HG02884 (cell line): ENCODE data around the gene NME4.
A peak's percentile ranks its signal among the peaks of the same experiment; 100 is the strongest.
"Not testable (repeated sequence)": the region's sequence is repeated elsewhere in the genome, so short reads cannot be mapped to it uniquely, and the experiment has no call there.

Experiments
- ATAC-seq: cut with Tn5 transposase; IDR thresholded peaks from one replicate; pipeline ENCODE4 v1.9.1; 2021; ENCODE audit warnings: mild to moderate bottlenecking, moderate library complexity; ENCODE audit not compliant: unreplicated experiment

The NME4 gene

DNA sequence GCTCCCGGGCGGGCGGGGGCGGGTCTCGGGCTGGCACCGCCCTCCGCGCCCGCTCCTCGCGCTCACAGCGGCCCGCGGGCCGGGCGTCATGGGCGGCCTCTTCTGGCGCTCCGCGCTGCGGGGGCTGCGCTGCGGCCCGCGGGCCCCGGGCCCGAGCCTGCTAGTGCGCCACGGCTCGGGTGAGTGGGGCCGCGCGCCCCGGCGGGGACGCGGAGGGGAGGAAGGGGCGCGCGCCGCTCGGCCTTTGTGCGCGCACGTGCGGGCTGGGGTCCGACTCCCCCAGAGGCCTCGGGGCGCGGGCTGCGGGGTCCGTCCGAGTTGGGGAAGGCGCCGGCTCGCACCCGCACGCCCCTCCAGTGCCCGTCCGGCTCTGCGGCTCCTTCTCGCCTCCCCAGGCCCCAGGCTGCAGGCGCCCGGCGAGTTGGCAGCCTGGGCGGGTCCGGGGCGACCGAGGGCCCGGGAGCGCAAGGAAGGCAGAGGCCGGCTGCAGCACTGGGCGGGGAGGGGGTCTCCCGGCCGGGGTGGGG lies at the start of gene NME4:
Gene NME4, plus strand, starts transcription at position 65 of the 527 bp plus-strand sequence. Its CDS starts 24 bp downstream, at position 89.
- ATAC-seq = no peak

DNA sequence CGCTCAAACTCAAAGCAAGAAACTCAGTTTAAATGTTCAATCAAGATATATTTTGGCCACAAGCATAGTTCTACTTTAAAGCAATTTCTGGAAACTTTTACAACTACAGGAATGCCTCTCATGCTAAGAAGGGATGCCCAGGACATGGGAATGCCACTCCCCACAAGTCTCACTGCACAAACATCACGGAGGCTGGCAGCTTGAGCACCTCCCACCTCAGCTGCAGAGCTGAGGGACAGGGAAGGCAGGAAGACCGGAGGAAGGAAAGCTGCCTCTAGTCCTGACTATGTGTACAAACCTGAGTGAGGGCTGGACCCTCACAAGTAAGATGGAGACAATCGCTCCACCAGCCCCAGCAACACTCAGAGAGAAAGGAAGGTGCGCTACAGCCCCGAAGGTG lies 49.8 kb upstream of the NME4 start:
- ATAC-seq = no peak

DNA sequence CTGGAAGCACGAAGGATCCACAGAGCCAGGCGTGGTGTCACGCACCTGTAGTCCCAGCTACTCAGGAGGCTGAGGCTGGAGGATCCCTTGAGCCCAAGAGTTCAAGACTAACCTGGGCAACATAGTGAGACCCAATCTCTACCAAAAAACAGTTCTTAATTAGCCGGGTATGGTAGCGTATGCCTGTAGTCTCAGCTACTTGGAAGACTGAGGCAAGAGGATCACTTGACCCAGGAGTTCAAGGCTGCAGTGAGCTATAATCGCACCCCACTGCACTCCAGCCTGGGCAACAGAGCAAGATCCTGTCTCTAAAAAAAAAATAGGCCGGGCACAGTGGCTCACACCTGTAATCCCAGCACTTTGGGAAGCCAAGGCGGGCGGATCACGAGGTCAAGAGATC lies 48.5 kb upstream of the NME4 start:
- not testable (repeated sequence) for ATAC-seq

- no peak for ATAC-seq
Observed at GRCh38 chr16:349211-349610, 47.8 kb upstream of the NME4 start.

GRCh38 chr16:350203-350602 lies 46.8 kb upstream of the NME4 start:
- ATAC-seq = no peak

DNA sequence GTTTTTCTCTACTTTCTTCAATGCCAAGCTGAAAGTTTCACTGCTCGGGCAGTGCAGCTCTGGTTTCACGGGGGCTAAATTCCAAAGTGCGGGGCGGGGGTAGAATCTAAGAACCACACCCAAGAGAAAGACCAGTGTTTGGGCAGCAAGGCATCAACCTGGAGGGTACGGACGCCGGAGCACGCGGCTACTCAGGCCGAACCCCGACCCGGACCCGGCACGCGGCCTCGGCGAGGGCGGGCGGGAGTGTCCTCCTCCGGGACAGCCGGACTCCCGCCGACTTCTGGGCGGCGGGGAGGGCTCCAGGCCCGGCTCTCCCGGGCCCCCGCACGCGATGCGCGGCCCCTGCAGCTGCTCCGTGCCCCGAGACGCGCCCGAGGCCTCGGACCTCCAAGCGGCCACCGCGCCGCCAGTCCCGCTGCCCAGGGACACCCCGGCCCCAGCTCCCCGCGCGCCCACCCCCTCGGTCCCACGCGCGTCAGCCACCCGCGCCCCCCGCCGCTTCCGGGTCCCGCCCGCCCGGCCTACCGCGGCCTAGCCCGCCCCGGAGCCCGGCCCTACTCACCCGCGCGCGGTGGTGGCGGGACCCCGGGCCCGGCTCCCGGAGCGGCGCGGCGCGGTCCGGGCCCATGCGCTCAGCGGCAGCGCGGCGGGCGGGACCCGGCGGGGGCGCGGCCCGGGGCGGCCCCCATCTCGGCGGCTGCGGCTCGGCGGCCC lies 45.0 kb upstream of the NME4 start:
- ATAC-seq = peak; percentile 16

- peak; percentile 47 for ATAC-seq
Observed at GRCh38 chr16:352547-353403, 44.2 kb upstream of the NME4 start, which contains the start of gene AXIN1. TSS of gene AXIN1 (minus strand) at chr16:352723. CDS start at chr16:347025, 5,698 bp downstream.

GRCh38 chr16:353404-354290 lies 43.4 kb upstream of the NME4 start:
- no peak for ATAC-seq

- no peak for ATAC-seq
Observed at GRCh38 chr16:354291-354881, 42.6 kb upstream of the NME4 start.

GRCh38 chr16:354971-355461 lies 42.0 kb upstream of the NME4 start:
- ATAC-seq = no peak

- ATAC-seq = no peak
Observed at GRCh38 chr16:356741-357140, 40.3 kb upstream of the NME4 start.

DNA sequence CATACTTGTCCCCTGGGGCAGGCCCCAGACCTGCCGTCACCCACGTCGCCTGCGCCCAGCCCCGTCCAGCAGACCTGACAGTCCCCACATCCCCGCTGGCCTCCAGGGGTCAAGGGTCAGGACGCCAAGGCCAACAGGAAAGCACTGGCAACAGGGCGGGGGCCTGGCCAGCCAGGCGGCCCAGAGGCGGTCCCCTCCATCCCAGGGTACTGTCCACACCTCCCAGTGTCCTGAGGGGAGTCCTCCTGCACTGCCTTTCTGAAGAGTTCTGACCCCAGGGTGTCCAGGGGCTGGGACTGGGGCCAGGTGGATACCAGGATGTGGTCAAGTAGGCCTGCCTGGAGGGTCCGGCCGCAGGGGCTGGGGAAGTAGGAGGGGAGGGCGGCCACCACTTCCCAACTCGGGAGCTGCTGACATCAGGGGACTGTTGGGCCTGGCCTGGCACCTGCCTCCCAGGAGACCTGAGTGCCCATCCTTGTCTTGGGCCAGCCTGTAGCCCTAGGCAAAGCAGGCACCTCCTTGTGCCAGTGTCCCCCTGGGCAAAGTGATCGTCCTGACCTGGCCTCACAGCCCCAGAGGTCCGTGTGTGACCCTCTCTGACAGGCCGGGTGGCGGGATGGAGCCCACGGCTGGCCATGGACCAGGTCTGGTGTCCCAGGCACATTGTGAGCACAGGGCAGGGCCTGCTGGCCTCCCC lies 37.8 kb upstream of the NME4 start:
- ATAC-seq = no peak

GRCh38 chr16:359871-360697 lies 36.9 kb upstream of the NME4 start:
- ATAC-seq = no peak

- ATAC-seq = no peak
Observed at GRCh38 chr16:360698-361336, 36.2 kb upstream of the NME4 start.

DNA sequence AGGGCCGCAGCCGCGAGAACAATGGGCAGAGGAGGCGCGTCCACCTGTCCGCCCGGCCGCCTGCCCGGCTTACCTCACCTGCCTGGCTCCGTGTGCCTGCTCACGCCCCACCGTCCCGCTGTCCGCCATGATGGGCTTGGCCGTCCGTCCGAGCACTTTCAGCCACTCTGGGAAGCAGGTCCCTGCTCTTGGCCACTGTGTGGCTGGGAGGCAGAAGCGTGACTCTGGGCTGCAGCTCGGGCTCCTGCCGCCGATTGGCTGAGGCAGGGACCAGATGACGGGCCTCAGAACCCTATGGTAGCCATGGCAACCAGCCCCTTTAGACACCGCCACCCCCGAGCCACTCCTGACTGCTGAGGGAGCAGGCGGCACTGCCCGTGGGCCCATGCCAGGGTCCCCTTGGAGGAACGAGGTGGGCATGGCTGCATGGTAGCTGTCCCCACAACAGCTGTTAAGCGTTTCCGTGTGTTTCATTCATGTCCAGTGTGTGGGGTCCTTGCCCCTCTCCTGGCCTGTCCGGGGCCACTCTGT lies 35.6 kb upstream of the NME4 start:
- ATAC-seq = no peak

DNA sequence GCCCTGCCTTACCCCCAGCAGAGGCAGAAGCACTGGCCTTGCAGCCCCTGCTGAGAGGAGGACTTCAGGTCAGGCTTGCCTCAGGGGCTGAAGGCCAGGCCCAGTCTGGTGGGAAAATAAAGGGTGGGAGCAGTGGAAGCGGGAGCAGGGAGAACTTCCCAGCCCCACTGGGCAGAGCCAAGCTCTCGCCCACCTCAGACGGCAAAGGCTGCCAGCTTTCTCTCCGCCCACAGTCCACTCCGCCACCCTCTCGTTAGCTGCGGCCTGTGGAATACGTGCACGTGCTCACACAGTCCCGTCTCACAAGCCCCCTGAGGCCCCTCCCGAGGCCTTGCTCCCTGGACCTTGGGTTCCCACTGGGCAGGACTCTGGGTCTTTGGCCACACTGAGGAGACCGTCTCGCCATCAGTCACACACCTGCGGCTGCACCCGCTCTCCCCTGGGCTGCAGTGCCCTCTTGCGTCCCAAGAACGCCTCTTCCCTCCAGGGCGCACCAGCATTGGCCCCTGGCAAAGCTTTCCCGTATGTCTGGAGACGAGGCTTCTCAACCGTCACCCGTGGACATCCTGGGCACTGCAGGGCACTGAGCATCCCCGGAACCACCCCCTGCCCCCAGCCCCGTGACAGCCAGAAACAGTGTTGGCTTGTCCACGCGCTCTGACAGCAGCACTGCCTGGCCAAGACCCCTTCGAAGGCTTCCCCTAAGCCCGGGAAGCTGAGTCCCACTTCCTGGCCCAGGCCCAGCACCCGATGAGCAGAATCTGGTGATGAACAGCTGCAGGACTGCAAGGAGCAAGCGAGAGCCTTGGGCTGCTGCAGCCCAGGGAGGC lies 34.9 kb upstream of the NME4 start:
- no peak for ATAC-seq

- not testable (repeated sequence) for ATAC-seq
Observed at GRCh38 chr16:362702-362999, 34.3 kb upstream of the NME4 start.
